HG02938 (cell line): ENCODE results near the gene UGT2B15.
A peak's percentile ranks its signal among the peaks of the same experiment; 100 is the strongest.
"Not testable (repeated sequence)": the region's sequence is repeated elsewhere in the genome, so short reads cannot be mapped to it uniquely, and the experiment has no call there.

Source experiments
- ATAC-seq: cut with Tn5 transposase; IDR thresholded peaks from one replicate; pipeline ENCODE4 v1.9.1; 2021; ENCODE audit warnings: mild to moderate bottlenecking, moderate library complexity; ENCODE audit not compliant: unreplicated experiment

Gene UGT2B15

GRCh38 chr4:68656445-68656973 lies 13.9 kb downstream of the UGT2B15 start:
- ATAC-seq = peak; percentile 55

GRCh38 chr4:68655764-68656444 lies 14.5 kb downstream of the UGT2B15 start:
- no peak for ATAC-seq

GRCh38 chr4:68654946-68655721 lies 15.3 kb downstream of the UGT2B15 start:
- no peak for ATAC-seq

- ATAC-seq = no peak
Measured at GRCh38 chr4:68651932-68652331, 18.5 kb downstream of the UGT2B15 start.

- ATAC-seq = no peak
Measured at GRCh38 chr4:68630371-68630770, 40.1 kb downstream of the UGT2B15 start.

- not testable (repeated sequence) for ATAC-seq
Measured at GRCh38 chr4:68622731-68623130, 47.7 kb downstream of the UGT2B15 start.

GRCh38 chr4:68617003-68617698 lies 53.3 kb downstream of the UGT2B15 start:
- ATAC-seq = no peak

GRCh38 chr4:68615699-68616422 lies 54.6 kb downstream of the UGT2B15 start:
- no peak for ATAC-seq

- ATAC-seq = no peak
Measured at GRCh38 chr4:68613752-68614151, 56.7 kb downstream of the UGT2B15 start.

- ATAC-seq = no peak
Measured at GRCh38 chr4:68606240-68606639, 64.2 kb downstream of the UGT2B15 start.

GRCh38 chr4:68599150-68599549 lies 71.3 kb downstream of the UGT2B15 start:
- ATAC-seq = no peak

- ATAC-seq = no peak
Measured at GRCh38 chr4:68597482-68597881, 73.0 kb downstream of the UGT2B15 start.
